Stimulated activated CD4-positive, alpha-beta T cell treated with anti-CD3 and anti-CD28 coated beads, Interleukin-2, amount 100 ng/mL, for 24 hours (primary cell): ENCODE data around the gene PHC2.

Experiments
- DNase-seq, 2 donors: peaks; one replicate each; pipeline ENCODE4 v3.0.0-alpha.2; 2020

Gene PHC2

GRCh38 chr1:33388805-33389771 lies 41.8 kb downstream of the PHC2 start:
- DNase-seq, result no peak

- DNase-seq, result no peak
Observed at GRCh38 chr1:33387625-33388024, 43.3 kb downstream of the PHC2 start.

GRCh38 chr1:33385251-33385650 lies 45.6 kb downstream of the PHC2 start:
- no peak for DNase-seq

- no peak for DNase-seq
Observed at GRCh38 chr1:33384040-33384812, 46.7 kb downstream of the PHC2 start.

- no peak for DNase-seq
Observed at GRCh38 chr1:33383489-33383888, 47.4 kb downstream of the PHC2 start.

GRCh38 chr1:33382661-33383415 lies 48.1 kb downstream of the PHC2 start:
- no peak for DNase-seq

- DNase-seq, result no peak
Observed at GRCh38 chr1:33381977-33382376, 48.9 kb downstream of the PHC2 start.

GRCh38 chr1:33380811-33381210 lies 50.1 kb downstream of the PHC2 start:
- no peak for DNase-seq

GRCh38 chr1:33379631-33380354 lies 51.1 kb downstream of the PHC2 start:
- no peak for DNase-seq

GRCh38 chr1:33378976-33379375 lies 51.9 kb downstream of the PHC2 start:
- DNase-seq, result no peak

GRCh38 chr1:33378524-33378923 lies 52.4 kb downstream of the PHC2 start:
- DNase-seq, result no peak

GRCh38 chr1:33377756-33378155 lies 53.1 kb downstream of the PHC2 start:
- no peak for DNase-seq

- no peak for DNase-seq
Observed at GRCh38 chr1:33377013-33377412, 53.9 kb downstream of the PHC2 start.

GRCh38 chr1:33375316-33375715 lies 55.6 kb downstream of the PHC2 start:
- no peak for DNase-seq

GRCh38 chr1:33374336-33375105 lies 56.4 kb downstream of the PHC2 start:
- no peak for DNase-seq

GRCh38 chr1:33373606-33374005 lies 57.3 kb downstream of the PHC2 start:
- no peak for DNase-seq

GRCh38 chr1:33372677-33373076 lies 58.2 kb downstream of the PHC2 start:
- no peak for DNase-seq

- DNase-seq, result no peak
Observed at GRCh38 chr1:33372162-33372561, 58.7 kb downstream of the PHC2 start.

GRCh38 chr1:33371334-33371733 lies 59.6 kb downstream of the PHC2 start:
- no peak for DNase-seq

- no peak for DNase-seq
Observed at GRCh38 chr1:33370827-33371226, 60.1 kb downstream of the PHC2 start.

GRCh38 chr1:33370301-33370700 lies 60.6 kb downstream of the PHC2 start:
- no peak for DNase-seq

GRCh38 chr1:33369764-33370163 lies 61.1 kb downstream of the PHC2 start:
- no peak for DNase-seq
